Osteocyte (in vitro differentiated cells): ENCODE measurements around the gene ASTN2. TPM values are rescaled to one million over a fixed set of nuclear protein-coding genes. Genes with fewer than 3 reads are reported as not detected.

Experiments used
- DNase-seq: peaks from one replicate; pipeline ENCODE4 v3.0.0; 2021; ENCODE audit warnings: mixed read lengths; ENCODE audit not compliant: unreplicated experiment; ENCODE audit errors: extremely low spot score
- H3K27ac Mint-ChIP-seq: one replicate; pipeline ENCODE4 v1.8.0; 2021; ENCODE audit warnings: mild to moderate bottlenecking, mixed read lengths; ENCODE audit not compliant: unreplicated experiment
- H3K27me3 Mint-ChIP-seq: one replicate; pipeline ENCODE4 v1.8.0; 2021; ENCODE audit warnings: mixed read lengths; ENCODE audit not compliant: unreplicated experiment
- H3K36me3 Mint-ChIP-seq: one replicate; pipeline ENCODE4 v1.8.0; 2021; ENCODE audit warnings: mixed read lengths; ENCODE audit not compliant: unreplicated experiment
- H3K4me1 Mint-ChIP-seq: one replicate; pipeline ENCODE4 v1.8.0; 2021; ENCODE audit warnings: mixed read lengths; ENCODE audit not compliant: unreplicated experiment
- H3K4me3 Mint-ChIP-seq: one replicate; pipeline ENCODE4 v1.8.0; 2021; ENCODE audit warnings: mild to moderate bottlenecking, moderate library complexity, mixed read lengths; ENCODE audit not compliant: unreplicated experiment
- H3K9me3 Mint-ChIP-seq: one replicate; pipeline ENCODE4 v1.8.0; 2021; ENCODE audit warnings: mixed read lengths; ENCODE audit not compliant: unreplicated experiment
- CTCF ChIP-seq: fragments of 200-600 bp; sonication (generic); IDR thresholded peaks from 2 replicates; pipeline ENCODE4 v1.5.0; 2021; ENCODE audit warnings: antibody characterized with exemption, mild to moderate bottlenecking, moderate library complexity
- total RNA-seq: library from RNA; stranded (reverse); gene quantifications from 2 replicates; pipeline ENCODE4 v1.2.1, GENCODE V29; 2021

The ASTN2 gene
- total RNA-seq, 1 donor from 2014 or later, result 2.3 TPM

- no peaks in the 10 kb centered on the region for H3K27me3 Mint-ChIP-seq
- H3K4me3 Mint-ChIP-seq, result no peak overlapping the region
- H3K27ac Mint-ChIP-seq, result no peak overlapping the region
- TF ChIP-seq CTCF, result no peak
- H3K36me3 Mint-ChIP-seq, result no peaks in the 10 kb centered on the region
- no peak for DNase-seq
- no peaks in the 10 kb centered on the region for H3K9me3 Mint-ChIP-seq
- H3K4me1 Mint-ChIP-seq, result peaks cover 2% of the 10 kb centered on the region
Observed at GRCh38 chr9:116623715-116624114, 791.1 kb downstream of the ASTN2 start.

DNA sequence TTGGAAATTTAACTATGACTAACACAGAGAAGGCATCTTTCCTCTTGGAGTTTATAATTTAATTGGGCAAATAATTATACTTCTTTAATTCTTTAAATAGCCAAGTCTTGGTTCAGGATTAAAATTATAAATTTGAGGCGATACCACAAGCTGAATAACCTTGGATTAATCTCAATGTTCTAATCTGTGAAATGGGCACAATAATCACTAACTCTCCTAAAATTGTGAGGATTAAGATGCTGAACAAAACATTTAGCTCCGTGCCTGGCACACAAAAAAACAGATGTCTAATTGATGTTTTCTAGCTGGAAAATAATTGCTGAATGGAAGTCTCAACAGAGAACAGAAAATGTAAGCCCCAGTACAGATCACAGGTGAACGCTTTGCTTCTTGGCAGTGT lies 797.5 kb downstream of the ASTN2 start:
- TF ChIP-seq CTCF, result no peak
- DNase-seq, result no peak
- Mint-ChIP-seq H3K36me3 (peaks cover 6% of the 10 kb centered on the region), H3K27me3 (no peaks in the 10 kb centered on the region), H3K4me1 (no peaks in the 10 kb centered on the region), H3K27ac (no peak overlapping the region), H3K4me3 (no peak overlapping the region), H3K9me3 (peaks cover 9% of the 10 kb centered on the region)

DNA sequence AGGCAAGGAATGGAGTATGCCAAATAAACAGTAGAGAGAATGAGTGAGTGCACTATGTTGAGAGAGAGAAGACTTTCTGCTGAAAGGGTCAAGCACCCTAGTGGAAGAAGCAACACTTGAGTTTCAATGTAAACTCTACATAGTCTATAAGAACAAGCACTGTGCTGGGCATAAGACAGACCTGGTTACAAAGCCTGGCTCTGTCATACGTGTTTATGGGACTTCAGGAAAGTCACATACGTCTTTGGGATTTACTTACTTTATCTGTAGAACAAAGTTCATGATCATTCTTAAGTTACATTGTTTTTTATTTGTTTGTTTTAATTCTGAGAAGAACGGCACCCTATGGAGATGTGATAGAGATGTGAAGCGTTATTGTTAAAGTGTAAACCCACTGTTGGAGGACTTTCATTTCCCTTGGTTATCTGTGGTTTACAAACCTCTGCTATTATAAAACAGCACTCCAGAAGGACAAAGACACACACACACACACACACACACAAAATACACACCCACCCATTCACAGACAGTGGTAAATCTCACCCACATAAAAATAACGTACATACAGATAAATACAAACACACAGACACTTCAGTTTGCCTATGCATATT lies 798.4 kb downstream of the ASTN2 start:
- no peaks in the 10 kb centered on the region for H3K4me1 Mint-ChIP-seq
- DNase-seq, result no peak
- peaks cover 6% of the 10 kb centered on the region for H3K36me3 Mint-ChIP-seq
- H3K27me3 Mint-ChIP-seq, result no peaks in the 10 kb centered on the region
- H3K27ac Mint-ChIP-seq, result no peak overlapping the region
- TF ChIP-seq CTCF, result no peak
- peaks cover 9% of the 10 kb centered on the region for H3K9me3 Mint-ChIP-seq
- H3K4me3 Mint-ChIP-seq, result no peak overlapping the region

DNA sequence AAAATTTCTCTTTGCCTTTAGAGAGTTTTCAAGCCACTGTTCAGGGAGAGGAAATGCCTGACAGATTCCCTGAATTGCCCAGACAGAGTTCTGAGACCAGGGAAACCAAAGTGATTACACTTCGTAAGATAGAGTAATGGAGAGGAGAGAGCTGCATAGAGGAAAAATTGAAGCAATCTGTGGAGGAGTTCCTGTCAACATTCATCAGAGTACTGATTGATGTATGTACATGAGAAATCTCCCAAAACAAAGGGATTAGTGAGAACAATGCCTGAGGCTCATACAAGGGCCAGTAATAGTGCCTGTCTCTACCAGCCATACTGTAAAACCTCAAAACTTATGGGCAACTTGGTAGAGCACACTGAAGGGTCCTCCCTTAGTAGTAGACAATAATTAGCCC lies 806.8 kb downstream of the ASTN2 start:
- Mint-ChIP-seq H3K4me1 (no peaks in the 10 kb centered on the region), H3K4me3 (no peak overlapping the region), H3K27ac (no peak overlapping the region), H3K9me3 (peaks cover 3% of the 10 kb centered on the region), H3K27me3 (no peaks in the 10 kb centered on the region), H3K36me3 (peaks cover 8% of the 10 kb centered on the region)
- TF ChIP-seq CTCF, result no peak
- DNase-seq, result no peak

DNA sequence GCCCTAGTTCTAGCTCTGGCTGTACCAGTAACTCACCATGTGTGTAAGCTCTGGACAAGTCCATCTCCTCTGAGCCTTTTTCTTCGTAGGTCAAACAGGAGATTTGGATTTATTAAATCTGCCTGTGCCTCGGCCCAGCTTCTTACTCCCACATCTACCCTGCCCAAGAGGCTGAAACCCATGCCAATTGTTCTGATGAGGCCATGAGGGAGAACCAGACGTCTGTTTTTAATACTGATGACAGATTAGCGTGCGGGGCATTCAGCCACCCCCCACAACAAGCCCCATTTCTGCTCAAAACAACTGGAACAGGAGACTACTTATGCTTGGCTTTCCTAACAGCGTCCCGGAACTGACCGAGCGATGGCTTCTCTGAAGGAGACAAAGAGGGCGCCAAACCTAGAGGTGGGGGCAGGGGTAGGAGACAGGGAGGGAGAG lies 808.9 kb downstream of the ASTN2 start:
- peaks cover 3% of the 10 kb centered on the region for H3K9me3 Mint-ChIP-seq
- no peaks in the 10 kb centered on the region for H3K27me3 Mint-ChIP-seq
- no peak overlapping the region for H3K4me3 Mint-ChIP-seq
- no peaks in the 10 kb centered on the region for H3K4me1 Mint-ChIP-seq
- no peak overlapping the region for H3K27ac Mint-ChIP-seq
- DNase-seq, result no peak
- H3K36me3 Mint-ChIP-seq, result peaks cover 4% of the 10 kb centered on the region
- no peak for TF ChIP-seq CTCF
